Measurements from ENCODE around the gene TRIM59.
A peak's percentile ranks its signal among the peaks of the same experiment; 100 is the strongest.

The TRIM59 gene

GRCh38 chr3:160401291-160402095 is 48.1 kb downstream of the TRIM59 start:
- H3K27ac ChIP-seq (replicated peaks), result peak overlapping the region; percentile 98
- H3K27me3 ChIP-seq (ENCODE audit: insufficient read depth, poor library complexity, severe bottlenecking), result no peaks in the 10 kb centered on the region
- TF ChIP-seq, protein P1, sequence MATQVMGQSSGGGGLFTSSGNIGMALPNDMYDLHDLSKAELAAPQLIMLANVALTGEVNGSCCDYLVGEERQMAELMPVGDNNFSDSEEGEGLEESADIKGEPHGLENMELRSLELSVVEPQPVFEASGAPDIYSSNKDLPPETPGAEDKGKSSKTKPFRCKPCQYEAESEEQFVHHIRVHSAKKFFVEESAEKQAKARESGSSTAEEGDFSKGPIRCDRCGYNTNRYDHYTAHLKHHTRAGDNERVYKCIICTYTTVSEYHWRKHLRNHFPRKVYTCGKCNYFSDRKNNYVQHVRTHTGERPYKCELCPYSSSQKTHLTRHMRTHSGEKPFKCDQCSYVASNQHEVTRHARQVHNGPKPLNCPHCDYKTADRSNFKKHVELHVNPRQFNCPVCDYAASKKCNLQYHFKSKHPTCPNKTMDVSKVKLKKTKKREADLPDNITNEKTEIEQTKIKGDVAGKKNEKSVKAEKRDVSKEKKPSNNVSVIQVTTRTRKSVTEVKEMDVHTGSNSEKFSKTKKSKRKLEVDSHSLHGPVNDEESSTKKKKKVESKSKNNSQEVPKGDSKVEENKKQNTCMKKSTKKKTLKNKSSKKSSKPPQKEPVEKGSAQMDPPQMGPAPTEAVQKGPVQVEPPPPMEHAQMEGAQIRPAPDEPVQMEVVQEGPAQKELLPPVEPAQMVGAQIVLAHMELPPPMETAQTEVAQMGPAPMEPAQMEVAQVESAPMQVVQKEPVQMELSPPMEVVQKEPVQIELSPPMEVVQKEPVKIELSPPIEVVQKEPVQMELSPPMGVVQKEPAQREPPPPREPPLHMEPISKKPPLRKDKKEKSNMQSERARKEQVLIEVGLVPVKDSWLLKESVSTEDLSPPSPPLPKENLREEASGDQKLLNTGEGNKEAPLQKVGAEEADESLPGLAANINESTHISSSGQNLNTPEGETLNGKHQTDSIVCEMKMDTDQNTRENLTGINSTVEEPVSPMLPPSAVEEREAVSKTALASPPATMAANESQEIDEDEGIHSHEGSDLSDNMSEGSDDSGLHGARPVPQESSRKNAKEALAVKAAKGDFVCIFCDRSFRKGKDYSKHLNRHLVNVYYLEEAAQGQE (IDR thresholded peaks at IDR 0.05; ENCODE audit: insufficient replicate concordance, low read depth), result no peak
- TF ChIP-seq, protein P2, sequence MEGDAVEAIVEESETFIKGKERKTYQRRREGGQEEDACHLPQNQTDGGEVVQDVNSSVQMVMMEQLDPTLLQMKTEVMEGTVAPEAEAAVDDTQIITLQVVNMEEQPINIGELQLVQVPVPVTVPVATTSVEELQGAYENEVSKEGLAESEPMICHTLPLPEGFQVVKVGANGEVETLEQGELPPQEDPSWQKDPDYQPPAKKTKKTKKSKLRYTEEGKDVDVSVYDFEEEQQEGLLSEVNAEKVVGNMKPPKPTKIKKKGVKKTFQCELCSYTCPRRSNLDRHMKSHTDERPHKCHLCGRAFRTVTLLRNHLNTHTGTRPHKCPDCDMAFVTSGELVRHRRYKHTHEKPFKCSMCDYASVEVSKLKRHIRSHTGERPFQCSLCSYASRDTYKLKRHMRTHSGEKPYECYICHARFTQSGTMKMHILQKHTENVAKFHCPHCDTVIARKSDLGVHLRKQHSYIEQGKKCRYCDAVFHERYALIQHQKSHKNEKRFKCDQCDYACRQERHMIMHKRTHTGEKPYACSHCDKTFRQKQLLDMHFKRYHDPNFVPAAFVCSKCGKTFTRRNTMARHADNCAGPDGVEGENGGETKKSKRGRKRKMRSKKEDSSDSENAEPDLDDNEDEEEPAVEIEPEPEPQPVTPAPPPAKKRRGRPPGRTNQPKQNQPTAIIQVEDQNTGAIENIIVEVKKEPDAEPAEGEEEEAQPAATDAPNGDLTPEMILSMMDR (IDR thresholded peaks at IDR 0.05; ENCODE audit: insufficient read depth, low read length), result no peak
- TF ChIP-seq SPI1 (IDR thresholded peaks at IDR 0.05; ENCODE audit: borderline replicate concordance, low read depth), result peak; percentile 15; the same call in 1 of the 2 replicates
- no peak for TF ChIP-seq POLR2AphosphoS5 (IDR thresholded peaks at IDR 0.05; ENCODE audit: low read depth)
- no peak for TF ChIP-seq GABPA (IDR thresholded peaks at IDR 0.05; ENCODE audit: low read depth)
- peak overlapping the region; percentile 52 for H3K4me3 ChIP-seq (replicated peaks; ENCODE audit: insufficient read depth, low read length)
- peak in 1 of 2 experiments; percentile 50 for DNase-seq (ENCODE audit: low read depth in 1 of 2, low spot score in 1 of 2)

DNA sequence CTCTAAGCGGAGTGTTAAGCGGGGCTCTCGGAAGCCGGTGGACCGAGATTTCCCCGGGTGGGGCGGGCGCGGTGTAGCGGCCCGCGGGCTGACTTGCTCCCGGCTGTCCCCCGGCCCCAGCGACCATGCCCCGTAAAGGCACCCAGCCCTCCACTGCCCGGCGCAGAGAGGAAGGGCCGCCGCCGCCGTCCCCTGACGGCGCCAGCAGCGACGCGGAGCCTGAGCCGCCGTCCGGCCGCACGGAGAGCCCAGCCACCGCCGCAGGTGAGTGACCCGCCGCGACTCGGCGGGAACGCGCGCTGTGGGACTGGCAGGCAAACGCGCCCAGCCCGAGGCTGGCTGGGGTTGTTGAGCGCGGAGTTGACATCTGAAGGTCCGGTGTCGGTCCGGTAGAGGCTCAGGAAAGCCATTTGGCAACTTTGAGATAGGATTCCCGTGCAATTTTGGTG is 48.9 kb downstream of the TRIM59 start:
- TF ChIP-seq, protein P1 (IDR thresholded peaks at IDR 0.05; ENCODE audit: insufficient replicate concordance, low read depth), result no peak
- no peak for TF ChIP-seq POLR2AphosphoS5 (IDR thresholded peaks at IDR 0.05; ENCODE audit: low read depth)
- TF ChIP-seq GABPA (IDR thresholded peaks at IDR 0.05; ENCODE audit: low read depth), result no peak
- peak in 1 of 2 experiments; percentile 13 for DNase-seq (ENCODE audit: low read depth in 1 of 2, low spot score in 1 of 2)
- Histone ChIP-seq H3K27ac (replicated peaks) (peak overlapping the region; percentile 98), H3K27me3 (ENCODE audit: insufficient read depth, poor library complexity, severe bottlenecking) (no peaks in the 10 kb centered on the region), H3K4me3 (replicated peaks; ENCODE audit: insufficient read depth, low read length) (peak overlapping the region; percentile 52)

- DNase-seq (ENCODE audit: low read depth in 1 of 2, low spot score in 1 of 2), result peak; percentile 43 to 62
- peak overlapping the region; percentile 52 for H3K4me3 ChIP-seq (replicated peaks; ENCODE audit: insufficient read depth, low read length)
- H3K27ac ChIP-seq (replicated peaks), result peak overlapping the region; percentile 98
- peak; percentile 25; the same call in 1 of the 2 replicates for TF ChIP-seq SPI1 (IDR thresholded peaks at IDR 0.05; ENCODE audit: borderline replicate concordance, low read depth)
- TF ChIP-seq GABPA (IDR thresholded peaks at IDR 0.05; ENCODE audit: low read depth), result no peak
- peak; percentile 45 for TF ChIP-seq POLR2AphosphoS5 (IDR thresholded peaks at IDR 0.05; ENCODE audit: low read depth)
- TF ChIP-seq, protein P2 (IDR thresholded peaks at IDR 0.05; ENCODE audit: insufficient read depth, low read length), result no peak
- TF ChIP-seq, protein P1 (IDR thresholded peaks at IDR 0.05; ENCODE audit: insufficient replicate concordance, low read depth), result no peak
- H3K27me3 ChIP-seq (ENCODE audit: insufficient read depth, poor library complexity, severe bottlenecking), result no peaks in the 10 kb centered on the region
These were observed 49.4 kb downstream of the TRIM59 start for GRCh38 chr3:160400030-160400701.
